GM12891 (cell line): ENCODE results near the gene HSPA4.

Experiments
- DNase-seq: peaks from one replicate; pipeline ENCODE4 v3.0.0; 2011; ENCODE audit warnings: low spot score; ENCODE audit not compliant: insufficient read length
- FAIRE-seq: peaks from 2 replicates; lab custom pipeline; 2011; peaks lifted over from hg19 to GRCh38; lab: Jason Lieb, UNC
- PAX5 ChIP-seq: IDR thresholded peaks from 2 replicates; pipeline ENCODE4 v1.6.1; 2011; ENCODE audit warnings: low read length, moderate library complexity, mild to moderate bottlenecking; ENCODE audit not compliant: insufficient read depth, severe bottlenecking
- POLR2A ChIP-seq: IDR thresholded peaks from 2 replicates; pipeline ENCODE4 v1.6.1; 2011; ENCODE audit warnings: low read depth, low read length, control low read depth
- POLR2AphosphoS5 ChIP-seq: IDR thresholded peaks from 2 replicates; pipeline ENCODE4 v1.6.1; 2011; ENCODE audit warnings: low read depth, low read length, control low read depth
- POU2F2 ChIP-seq: IDR thresholded peaks from 2 replicates; pipeline ENCODE4 v1.6.1; 2011; ENCODE audit warnings: low read depth, mild to moderate bottlenecking, control low read depth, low read length, moderate library complexity
- SPI1 ChIP-seq: IDR thresholded peaks from 2 replicates; pipeline ENCODE4 v1.6.1; 2011; ENCODE audit warnings: low read depth, low read length, control low read depth
- TAF1 ChIP-seq: IDR thresholded peaks from 2 replicates; pipeline ENCODE4 v1.6.1; 2011; ENCODE audit warnings: low read depth, low read length, control low read depth

Gene HSPA4

DNA sequence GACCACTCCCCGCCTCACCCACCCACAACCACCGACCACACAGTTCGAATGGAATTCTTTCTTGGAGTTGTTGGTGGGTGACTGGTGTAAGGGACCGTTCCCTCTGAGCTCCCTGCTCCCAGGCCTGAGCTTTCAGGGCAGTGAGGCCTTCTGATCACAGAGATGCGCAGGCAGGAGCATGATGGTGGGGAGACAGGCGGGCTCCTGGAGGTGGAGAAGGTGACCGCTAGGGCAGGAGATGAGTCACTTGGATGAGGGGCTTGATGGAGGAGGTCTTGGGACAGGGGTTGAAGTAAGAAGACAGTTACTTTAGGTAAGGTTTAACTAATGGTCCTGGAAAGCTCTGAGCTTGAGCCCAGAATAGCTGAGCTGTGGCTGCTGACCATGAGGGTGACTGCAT lies 88.5 kb downstream of the HSPA4 start:
- FAIRE-seq (no peak), DNase-seq (no peak)
- TF ChIP-seq PAX5 (no peak), POU2F2 (no peak), TAF1 (no peak), POLR2AphosphoS5 (no peak), SPI1 (no peak), POLR2A (no peak)

DNA sequence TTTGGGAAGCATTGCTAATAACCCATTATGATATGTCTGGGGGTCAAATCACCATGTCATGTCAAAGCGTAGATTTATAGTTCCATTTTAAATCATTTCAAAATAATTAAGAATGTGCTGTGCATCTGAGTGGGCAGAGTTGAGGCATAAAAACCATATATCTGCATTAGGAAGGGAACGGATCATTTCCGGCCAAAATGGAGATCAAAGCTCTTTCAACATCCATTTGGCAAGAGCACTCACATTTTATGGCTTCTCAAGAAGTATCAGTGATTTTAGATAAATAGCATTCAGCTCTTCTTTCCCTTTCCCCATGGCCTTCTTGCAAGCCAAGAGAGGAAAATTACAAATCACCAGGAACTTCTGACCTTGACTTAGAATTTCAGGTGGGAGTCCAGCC lies 89.9 kb downstream of the HSPA4 start:
- DNase-seq (no peak), FAIRE-seq (no peak)
- TF ChIP-seq POU2F2 (no peak), POLR2A (no peak), SPI1 (no peak), POLR2AphosphoS5 (no peak), TAF1 (no peak), PAX5 (no peak)

DNA sequence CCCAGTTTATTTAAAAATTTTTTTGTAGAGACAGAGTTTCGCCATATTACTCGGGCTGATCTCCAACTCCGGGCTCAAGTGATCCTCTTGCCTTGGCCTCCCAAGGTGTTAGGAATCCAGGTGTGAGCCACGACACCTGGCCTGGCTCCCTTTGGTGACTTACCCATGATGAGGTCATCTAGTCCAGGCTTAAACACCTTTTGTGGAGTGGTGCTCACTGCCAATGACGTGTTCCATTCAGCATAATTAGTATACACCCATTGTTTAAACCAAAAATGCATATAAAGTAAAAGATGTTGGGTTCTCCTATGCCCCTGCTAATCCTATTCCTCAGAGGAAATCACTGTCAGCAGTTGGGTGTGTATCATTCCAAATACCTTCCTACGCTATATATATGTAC lies 91.0 kb downstream of the HSPA4 start:
- TF ChIP-seq TAF1 (no peak), POU2F2 (no peak), POLR2A (no peak), POLR2AphosphoS5 (no peak), PAX5 (no peak), SPI1 (no peak)
- DNase-seq (no peak), FAIRE-seq (no peak)

DNA sequence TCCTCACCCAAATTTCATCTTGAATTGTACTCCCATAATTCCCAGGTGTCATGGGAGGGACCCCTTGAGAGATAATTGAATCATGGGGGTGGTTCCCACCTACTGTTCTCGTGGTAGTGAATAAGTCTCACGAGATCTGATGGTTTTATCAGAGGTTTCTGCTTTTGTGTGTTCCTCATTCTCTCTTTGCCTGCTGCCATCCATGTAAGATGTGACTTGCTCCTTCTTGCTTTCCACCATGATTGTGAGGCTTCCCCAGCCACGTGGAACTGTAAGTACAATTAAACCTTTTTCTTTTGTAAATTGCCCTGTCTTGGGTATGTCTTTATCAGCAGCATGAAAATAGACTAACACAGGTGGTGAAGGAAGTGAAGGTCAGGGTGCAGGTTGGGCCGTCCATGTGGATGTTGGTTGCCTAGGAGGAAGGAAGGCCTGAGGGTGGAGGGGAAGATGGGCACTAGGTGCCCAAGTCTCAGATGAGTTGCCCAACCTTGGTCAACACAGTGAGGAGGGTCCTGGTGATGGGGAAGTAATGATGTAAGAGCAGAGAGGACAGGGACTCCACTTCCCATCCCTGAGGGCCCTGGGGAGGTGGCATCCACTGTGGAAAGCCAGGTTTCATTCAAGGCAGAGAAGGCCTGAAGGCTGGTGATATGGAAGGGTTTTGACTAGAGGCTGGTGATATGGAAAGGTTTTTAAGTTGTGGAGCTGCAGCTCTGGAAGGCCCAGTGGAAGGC lies 92.6 kb downstream of the HSPA4 start:
- TF ChIP-seq PAX5: no peak
- no peak for TF ChIP-seq SPI1
- no peak for TF ChIP-seq POLR2A
- TF ChIP-seq POLR2AphosphoS5: no peak
- no peak for TF ChIP-seq TAF1
- TF ChIP-seq POU2F2: no peak
- no peak for FAIRE-seq
- no peak for DNase-seq

DNA sequence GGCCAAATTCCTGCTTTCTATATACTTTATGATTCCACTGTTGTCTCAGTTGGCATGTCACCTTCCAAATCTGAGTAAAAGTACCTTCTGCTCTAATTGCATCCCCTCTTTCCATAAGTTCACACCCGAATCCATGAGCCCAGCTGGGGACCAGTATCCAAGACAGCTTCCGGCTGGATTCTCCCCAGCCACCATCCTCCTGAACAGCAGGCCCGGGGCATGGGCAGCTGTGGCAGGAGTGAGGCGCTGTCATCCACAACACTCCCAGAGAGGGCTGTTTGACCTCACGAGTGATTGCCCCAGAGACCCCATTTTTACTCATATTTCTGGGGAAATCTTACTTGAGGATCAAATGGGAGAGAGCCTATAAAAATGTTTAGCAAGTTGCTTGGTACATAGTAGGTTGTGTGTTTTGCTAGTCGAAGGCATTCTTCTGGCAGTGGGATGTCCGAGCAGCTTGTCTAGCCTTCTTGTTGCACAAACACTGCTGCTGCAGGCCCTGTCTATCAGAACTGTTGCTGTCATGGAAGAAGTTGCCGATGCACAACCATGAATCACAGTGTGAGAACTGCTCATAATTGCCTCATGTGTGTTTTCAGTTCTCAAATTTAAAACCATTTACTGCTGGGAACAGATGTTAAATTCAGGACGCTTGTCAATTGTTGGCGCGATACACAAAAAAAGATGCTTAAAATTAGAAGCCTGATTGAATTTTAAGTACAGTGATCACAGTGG lies 93.8 kb downstream of the HSPA4 start:
- TF ChIP-seq TAF1 (no peak), PAX5 (no peak), POU2F2 (no peak), SPI1 (peak; percentile 58; the same call in 1 of the 2 replicates)
- DNase-seq: no peak
- FAIRE-seq: no peak

DNA sequence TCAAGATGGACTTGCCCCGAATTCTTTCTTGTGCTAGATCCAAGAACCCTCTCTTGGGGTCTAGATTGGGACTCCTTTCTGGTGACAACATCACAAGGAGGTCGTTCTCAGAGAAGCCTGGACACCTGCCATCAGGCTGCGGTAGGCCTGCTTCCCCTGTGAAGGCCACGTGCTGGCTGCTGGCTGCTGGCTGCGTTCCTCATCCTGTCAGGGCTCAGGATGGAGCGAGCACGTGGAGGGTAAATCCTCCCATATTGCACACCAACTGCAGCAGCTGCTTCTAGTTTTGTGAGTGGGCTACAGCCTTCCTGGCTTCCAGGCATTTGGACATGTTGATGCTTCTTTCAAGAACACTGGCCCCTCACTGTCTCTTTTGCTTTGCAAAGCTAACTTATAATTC lies 95.6 kb downstream of the HSPA4 start:
- TF ChIP-seq POLR2A (no peak), SPI1 (no peak), PAX5 (no peak), POLR2AphosphoS5 (no peak), TAF1 (no peak), POU2F2 (no peak)
- no peak for FAIRE-seq
- no peak for DNase-seq

DNA sequence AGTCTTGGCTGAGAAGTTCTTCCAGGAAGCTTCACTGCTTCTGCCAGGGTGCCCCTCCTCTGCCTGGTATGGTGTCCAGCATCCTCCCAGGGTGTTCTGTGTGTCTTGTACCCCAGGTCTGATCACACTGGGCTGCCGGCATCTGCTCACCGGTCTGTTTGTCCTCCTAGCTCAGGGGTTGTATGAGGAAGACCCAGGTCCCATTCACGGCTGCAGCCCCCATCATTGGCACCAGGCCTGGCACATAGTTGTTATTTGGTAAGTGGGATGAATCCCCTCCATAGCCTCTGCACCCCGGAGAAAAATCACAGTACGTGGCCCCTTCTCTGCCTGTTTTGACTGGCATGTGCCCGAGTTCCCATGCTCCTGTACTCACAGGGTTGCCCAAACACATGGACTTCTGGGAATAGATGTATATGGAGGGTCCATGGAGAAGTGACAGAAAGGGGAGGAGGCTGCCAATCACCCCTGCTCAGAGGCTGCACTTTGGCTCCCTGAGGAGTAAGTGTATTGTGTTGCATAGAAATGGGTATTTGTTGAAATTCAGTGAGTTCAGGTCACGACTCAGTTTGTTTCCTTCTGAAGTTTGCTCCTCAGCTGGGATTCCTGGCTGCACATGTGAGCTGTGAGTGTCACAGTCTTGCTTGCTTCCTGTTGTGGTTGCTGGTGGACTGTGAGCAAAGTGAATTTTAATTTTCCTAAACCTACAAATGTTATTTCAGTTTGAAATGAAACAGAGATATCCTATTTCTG lies 96.2 kb downstream of the HSPA4 start:
- TF ChIP-seq POLR2A (no peak), POU2F2 (no peak), PAX5 (no peak), TAF1 (no peak), POLR2AphosphoS5 (no peak), SPI1 (no peak)
- FAIRE-seq: peak; percentile 60
- no peak for DNase-seq

DNA sequence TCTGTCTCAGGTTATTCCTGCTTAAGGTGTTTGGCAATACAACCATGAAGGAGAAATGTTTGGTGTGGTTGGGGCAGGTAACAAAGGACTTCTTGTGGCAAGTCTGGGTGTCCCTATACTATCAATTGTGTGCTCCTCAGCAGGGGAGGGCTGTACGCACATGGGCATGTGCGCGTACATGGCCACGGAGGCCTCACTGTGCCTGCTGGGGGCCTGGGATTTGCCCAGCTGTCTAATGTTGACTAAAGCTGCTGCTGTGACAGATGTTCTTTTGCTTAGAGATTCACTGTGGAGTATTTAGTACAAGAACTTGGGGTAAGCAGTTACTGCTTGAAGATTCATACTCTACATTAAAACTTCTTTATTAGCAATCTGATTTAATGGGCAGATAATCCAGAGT lies 97.5 kb downstream of the HSPA4 start:
- DNase-seq (no peak), FAIRE-seq (no peak)
- TF ChIP-seq PAX5 (no peak), SPI1 (no peak), TAF1 (no peak), POLR2A (no peak), POU2F2 (no peak)

DNA sequence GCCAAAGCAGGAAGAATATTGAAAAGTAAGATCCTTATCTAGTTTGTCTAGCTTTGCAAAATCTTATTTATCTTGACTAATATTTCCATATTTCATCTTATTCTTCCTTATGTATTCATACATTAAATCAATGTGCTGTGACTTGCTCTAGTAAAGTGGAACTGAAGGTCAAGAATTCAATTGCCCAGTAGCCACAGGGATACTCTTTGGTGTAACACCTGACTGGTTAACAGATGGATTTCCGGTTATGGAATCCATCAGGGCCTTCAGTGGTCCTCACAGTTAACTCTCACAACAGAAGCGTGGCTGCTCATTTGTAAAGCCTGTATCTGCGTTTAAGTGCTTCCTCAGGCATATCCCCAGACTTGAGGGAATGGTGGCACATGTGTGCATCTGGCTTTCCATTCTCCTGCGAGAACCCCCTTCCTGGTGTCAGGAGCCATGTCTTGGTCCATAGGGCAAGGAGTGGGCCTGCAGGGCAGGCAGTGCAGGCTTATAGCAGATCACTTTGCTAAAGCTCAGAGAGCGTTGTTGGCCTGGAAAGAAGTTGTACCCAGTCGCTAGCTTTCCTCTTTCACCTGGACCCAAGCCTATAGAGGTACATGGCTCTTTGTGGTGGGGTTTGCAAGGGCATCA lies 99.2 kb downstream of the HSPA4 start:
- FAIRE-seq: no peak
- TF ChIP-seq POU2F2 (no peak), POLR2AphosphoS5 (no peak), SPI1 (no peak), PAX5 (no peak), TAF1 (no peak)
- DNase-seq: no peak
